ENCODE measurements around the gene SVIL.
"Not testable (repeated sequence)": the region's sequence is repeated elsewhere in the genome, so short reads cannot be mapped to it uniquely, and the experiment has no call there.

The SVIL gene

GRCh38 chr10:29514306-29514705 is 120.5 kb downstream of the SVIL start:
- no peak for DNase-seq

GRCh38 chr10:29512425-29512974 is 122.3 kb downstream of the SVIL start:
- no peak for DNase-seq

- not testable (repeated sequence) for DNase-seq
Measured at GRCh38 chr10:29511806-29512205, 123.0 kb downstream of the SVIL start.

GRCh38 chr10:29510483-29511157 is 124.2 kb downstream of the SVIL start:
- DNase-seq: not testable (repeated sequence)

- no peak for DNase-seq
Measured at GRCh38 chr10:29508554-29509244, 126.1 kb downstream of the SVIL start.

GRCh38 chr10:29507750-29508149 is 127.0 kb downstream of the SVIL start:
- DNase-seq: not testable (repeated sequence)

- not testable (repeated sequence) for DNase-seq
Measured at GRCh38 chr10:29506324-29506921, 128.3 kb downstream of the SVIL start.

GRCh38 chr10:29502351-29502750 is 132.4 kb downstream of the SVIL start:
- DNase-seq: no peak

- no peak for DNase-seq
Measured at GRCh38 chr10:29501692-29502091, 133.1 kb downstream of the SVIL start.

- DNase-seq: no peak
Measured at GRCh38 chr10:29499993-29500537, 134.7 kb downstream of the SVIL start.

GRCh38 chr10:29496341-29497162 is 138.2 kb downstream of the SVIL start:
- DNase-seq: peak; percentile 29

GRCh38 chr10:29495366-29495765 is 139.4 kb downstream of the SVIL start:
- no peak for DNase-seq

- no peak for DNase-seq
Measured at GRCh38 chr10:29493697-29494096, 141.1 kb downstream of the SVIL start.

GRCh38 chr10:29492774-29493173 is 142.0 kb downstream of the SVIL start:
- no peak for DNase-seq

- DNase-seq: no peak
Measured at GRCh38 chr10:29491918-29492317, 142.9 kb downstream of the SVIL start.

- not testable (repeated sequence) for DNase-seq
Measured at GRCh38 chr10:29490781-29491280, 143.9 kb downstream of the SVIL start.

- DNase-seq: not testable (repeated sequence)
Measured at GRCh38 chr10:29488471-29488870, 146.3 kb downstream of the SVIL start.

- DNase-seq: not testable (repeated sequence)
Measured at GRCh38 chr10:29487884-29488266, 146.9 kb downstream of the SVIL start.

- not testable (repeated sequence) for DNase-seq
Measured at GRCh38 chr10:29487032-29487883, 147.5 kb downstream of the SVIL start.

GRCh38 chr10:29486433-29486832 is 148.3 kb downstream of the SVIL start:
- no peak for DNase-seq

GRCh38 chr10:29484677-29485076 is 150.1 kb downstream of the SVIL start:
- DNase-seq: not testable (repeated sequence)

All from activated effector memory CD4-positive, alpha-beta T cell treated with Interleukin-2 at 50 U/mL for 16 hours (primary cell).